ENCODE data around the gene ADARB1.

DNA sequence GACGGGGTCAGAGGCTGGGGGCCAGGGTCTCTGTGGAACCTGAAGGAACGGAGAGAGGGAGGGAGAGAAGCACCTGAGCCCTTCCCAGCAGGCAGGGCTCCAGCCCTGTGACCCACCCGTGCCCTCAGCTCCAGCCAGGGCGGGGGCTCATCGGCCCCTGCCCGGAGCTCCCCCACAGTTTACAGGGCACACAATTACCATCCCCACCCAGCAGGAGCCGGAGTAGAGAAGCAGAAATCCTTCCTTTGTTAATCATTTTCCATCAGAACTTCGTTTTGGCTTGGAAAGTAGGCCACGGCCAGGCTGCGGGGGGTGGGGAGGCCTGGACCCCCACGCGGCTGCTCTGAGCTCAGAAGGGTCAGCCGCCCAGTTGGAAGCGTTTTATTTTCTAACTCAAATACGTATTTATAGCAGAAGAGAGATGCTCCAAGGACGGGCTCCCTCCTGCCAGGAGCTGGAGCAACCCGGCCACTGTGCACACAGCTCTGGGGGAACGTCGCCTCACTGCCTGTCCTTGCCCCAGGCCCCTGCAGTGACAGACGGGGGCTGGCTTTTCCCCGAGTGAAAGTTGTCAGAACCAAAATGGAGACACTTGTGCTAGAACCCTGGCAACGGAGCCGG lies 42.7 kb upstream of the ADARB1 start:
- TF ChIP-seq, protein P1, sequence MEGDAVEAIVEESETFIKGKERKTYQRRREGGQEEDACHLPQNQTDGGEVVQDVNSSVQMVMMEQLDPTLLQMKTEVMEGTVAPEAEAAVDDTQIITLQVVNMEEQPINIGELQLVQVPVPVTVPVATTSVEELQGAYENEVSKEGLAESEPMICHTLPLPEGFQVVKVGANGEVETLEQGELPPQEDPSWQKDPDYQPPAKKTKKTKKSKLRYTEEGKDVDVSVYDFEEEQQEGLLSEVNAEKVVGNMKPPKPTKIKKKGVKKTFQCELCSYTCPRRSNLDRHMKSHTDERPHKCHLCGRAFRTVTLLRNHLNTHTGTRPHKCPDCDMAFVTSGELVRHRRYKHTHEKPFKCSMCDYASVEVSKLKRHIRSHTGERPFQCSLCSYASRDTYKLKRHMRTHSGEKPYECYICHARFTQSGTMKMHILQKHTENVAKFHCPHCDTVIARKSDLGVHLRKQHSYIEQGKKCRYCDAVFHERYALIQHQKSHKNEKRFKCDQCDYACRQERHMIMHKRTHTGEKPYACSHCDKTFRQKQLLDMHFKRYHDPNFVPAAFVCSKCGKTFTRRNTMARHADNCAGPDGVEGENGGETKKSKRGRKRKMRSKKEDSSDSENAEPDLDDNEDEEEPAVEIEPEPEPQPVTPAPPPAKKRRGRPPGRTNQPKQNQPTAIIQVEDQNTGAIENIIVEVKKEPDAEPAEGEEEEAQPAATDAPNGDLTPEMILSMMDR (IDR thresholded peaks at IDR 0.05; ENCODE audit: low read length): no peak
- TF ChIP-seq EZH2 (IDR thresholded peaks at IDR 0.05; ENCODE audit: borderline replicate concordance, low read length): no peak

All from OCI-LY1 (cell line).